GM19043 (cell line): ENCODE data around the gene SETSIP.
"Not testable (repeated sequence)": the region's sequence is repeated elsewhere in the genome, so short reads cannot be mapped to it uniquely, and the experiment has no call there.

Source experiments
- ATAC-seq: cut with Tn5 transposase; IDR thresholded peaks from one replicate; pipeline ENCODE4 v1.9.1; 2021; ENCODE audit warnings: low read depth; ENCODE audit not compliant: unreplicated experiment

The SETSIP gene

GRCh38 chr1:92065042-92065441, 10.2 kb downstream of the SETSIP start:
- no peak for ATAC-seq

- no peak for ATAC-seq
Measured at GRCh38 chr1:92051948-92052347, 23.3 kb downstream of the SETSIP start.

- ATAC-seq: no peak
Measured at GRCh38 chr1:92045766-92046495, 29.3 kb downstream of the SETSIP start.

GRCh38 chr1:92043621-92044020, 31.6 kb downstream of the SETSIP start:
- no peak for ATAC-seq

DNA sequence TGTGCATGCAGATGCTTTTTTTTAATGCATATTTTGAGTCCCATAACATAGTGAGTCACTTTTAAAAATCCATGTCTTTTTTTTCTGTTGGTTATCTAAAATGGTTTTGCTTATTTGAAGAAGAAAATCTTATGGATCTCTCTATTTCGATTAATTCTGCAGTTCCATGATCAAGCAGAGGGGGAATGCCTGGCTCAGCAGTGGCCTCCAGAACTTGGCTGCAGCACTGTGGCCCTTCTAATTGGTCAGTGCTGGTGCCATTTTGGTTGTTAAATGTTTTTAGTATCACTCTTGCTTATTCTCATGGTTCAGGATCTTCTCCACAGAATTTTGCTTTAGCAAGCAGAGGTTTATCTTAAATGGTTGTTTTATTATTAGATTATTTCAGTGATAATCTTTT, 34.2 kb downstream of the SETSIP start:
- ATAC-seq: no peak

GRCh38 chr1:92038695-92039346, 36.4 kb downstream of the SETSIP start:
- no peak for ATAC-seq

- ATAC-seq: no peak
Measured at GRCh38 chr1:92037400-92037799, 37.8 kb downstream of the SETSIP start.

DNA sequence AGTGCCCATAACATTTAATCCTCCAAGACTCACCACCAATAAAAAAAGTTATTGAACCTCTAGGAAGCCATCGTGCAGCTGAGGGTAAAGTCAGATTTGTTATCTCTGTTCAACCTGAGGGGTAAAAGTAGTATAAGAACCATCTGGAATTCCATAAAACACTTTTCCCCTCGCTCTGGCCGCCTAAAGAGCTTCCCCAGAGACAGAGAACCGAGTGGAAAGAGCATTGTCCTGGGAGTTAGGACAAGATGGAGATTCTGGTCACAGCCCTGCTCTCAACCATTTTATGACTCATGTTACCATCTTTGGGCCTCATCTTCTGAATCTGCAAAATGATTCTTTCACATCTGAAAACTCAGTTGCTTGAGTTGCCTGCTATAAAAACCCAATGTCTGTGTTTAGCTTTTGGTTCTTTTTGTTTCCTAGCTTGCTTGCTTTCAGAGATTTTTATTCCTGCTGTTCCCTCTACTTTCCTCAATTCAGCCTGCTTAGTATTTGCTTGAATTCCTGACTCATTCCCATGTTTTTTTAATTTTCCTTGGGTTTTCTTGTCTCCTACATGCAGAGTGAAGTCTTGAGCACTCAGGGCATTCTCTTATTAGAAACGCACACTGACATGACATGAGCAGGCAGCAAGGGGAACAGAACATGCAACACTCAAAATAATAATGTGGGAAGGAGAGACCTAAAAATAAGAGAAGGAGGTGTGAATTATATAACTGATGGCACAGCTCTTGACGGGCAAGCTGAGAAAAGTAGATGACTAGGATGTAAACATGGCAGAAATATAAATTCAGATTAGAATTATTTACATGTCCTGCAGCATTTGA, 43.7 kb downstream of the SETSIP start:
- ATAC-seq: no peak

GRCh38 chr1:92030656-92031107, 44.5 kb downstream of the SETSIP start:
- no peak for ATAC-seq

GRCh38 chr1:92029241-92029922, 45.8 kb downstream of the SETSIP start:
- no peak for ATAC-seq

GRCh38 chr1:92026806-92027205, 48.4 kb downstream of the SETSIP start:
- no peak for ATAC-seq

GRCh38 chr1:92026042-92026441, 49.2 kb downstream of the SETSIP start:
- not testable (repeated sequence) for ATAC-seq
